Upper lobe of right lung (tissue), 1 donor: ENCODE results near the gene ITGA8. TPM values are rescaled to one million over a fixed set of nuclear protein-coding genes. Genes with fewer than 3 reads are reported as not detected.

Experiments used
- ATAC-seq: fragments of 200-7000 bp; cut with Tn5 transposase; one replicate; pipeline ENCODE4 v1.9.1; 2020; ENCODE audit warnings: mild to moderate bottlenecking, moderate library complexity
- DNase-seq: peaks from one replicate; pipeline ENCODE4 v3.0.0-alpha.2; 2020
- H3K27ac ChIP-seq: fragments of 200-600 bp; one replicate; pipeline ENCODE4 v1.8.0; 2022
- H3K27me3 ChIP-seq: fragments of 200-600 bp; one replicate; pipeline ENCODE4 v1.8.0; 2022; ENCODE audit warnings: mild to moderate bottlenecking
- H3K36me3 ChIP-seq: fragments of 200-600 bp; one replicate; pipeline ENCODE4 v1.8.0; 2022
- H3K4me1 ChIP-seq: fragments of 200-600 bp; one replicate; pipeline ENCODE4 v1.8.0; 2022
- H3K4me3 ChIP-seq: fragments of 200-600 bp; one replicate; pipeline ENCODE4 v1.8.0; 2022; ENCODE audit warnings: mild to moderate bottlenecking
- H3K9me3 ChIP-seq: fragments of 200-600 bp; one replicate; pipeline ENCODE4 v1.8.0; 2022
- intact Hi-C: fragments of 100-400 bp; cut with DNase I; formaldehyde crosslinking; loops from one replicate; pipeline ENCODE4 v1.11.0; 2022
- total RNA-seq: library from RNA; stranded (reverse); fragmentation: NEBNext Ultra II Directional; extraction: Animal tissue kit (Norgen Biotek cat#: 25700); gene quantifications from one replicate; pipeline ENCODE4 v1.2.1, GENCODE V29; 2021
- TF ChIP-seq, protein P1 (sequence below): fragments of 200-600 bp; IDR thresholded peaks from one replicate; pipeline ENCODE4 v1.8.0; 2022; ENCODE audit warnings: antibody characterized with exemption
- donor health status: DM: no; HTN: yes; CAD: no; lungs with severe emphysema.

The ITGA8 gene
- total RNA-seq, 1 donor from 2014 or later = 33.9 TPM

- H3K27ac ChIP-seq = no peak overlapping the region
- TF ChIP-seq, protein P1, sequence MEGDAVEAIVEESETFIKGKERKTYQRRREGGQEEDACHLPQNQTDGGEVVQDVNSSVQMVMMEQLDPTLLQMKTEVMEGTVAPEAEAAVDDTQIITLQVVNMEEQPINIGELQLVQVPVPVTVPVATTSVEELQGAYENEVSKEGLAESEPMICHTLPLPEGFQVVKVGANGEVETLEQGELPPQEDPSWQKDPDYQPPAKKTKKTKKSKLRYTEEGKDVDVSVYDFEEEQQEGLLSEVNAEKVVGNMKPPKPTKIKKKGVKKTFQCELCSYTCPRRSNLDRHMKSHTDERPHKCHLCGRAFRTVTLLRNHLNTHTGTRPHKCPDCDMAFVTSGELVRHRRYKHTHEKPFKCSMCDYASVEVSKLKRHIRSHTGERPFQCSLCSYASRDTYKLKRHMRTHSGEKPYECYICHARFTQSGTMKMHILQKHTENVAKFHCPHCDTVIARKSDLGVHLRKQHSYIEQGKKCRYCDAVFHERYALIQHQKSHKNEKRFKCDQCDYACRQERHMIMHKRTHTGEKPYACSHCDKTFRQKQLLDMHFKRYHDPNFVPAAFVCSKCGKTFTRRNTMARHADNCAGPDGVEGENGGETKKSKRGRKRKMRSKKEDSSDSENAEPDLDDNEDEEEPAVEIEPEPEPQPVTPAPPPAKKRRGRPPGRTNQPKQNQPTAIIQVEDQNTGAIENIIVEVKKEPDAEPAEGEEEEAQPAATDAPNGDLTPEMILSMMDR = no peak
- DNase-seq = no peak
- no peak for ATAC-seq
- no peaks in the 10 kb centered on the region for H3K9me3 ChIP-seq
- no peak overlapping the region for H3K4me3 ChIP-seq
- H3K4me1 ChIP-seq = peaks cover 5% of the 10 kb centered on the region
- no peaks in the 10 kb centered on the region for H3K36me3 ChIP-seq
- H3K27me3 ChIP-seq = peaks cover 7% of the 10 kb centered on the region
- intact Hi-C loops = loop anchor here (10.0 kb wide), 1 partner anchor 128 kb away; no protein-coding TSS in a partner anchor
Measured at GRCh38 chr10:15712883-15713282, 6.8 kb downstream of the ITGA8 start.

DNA sequence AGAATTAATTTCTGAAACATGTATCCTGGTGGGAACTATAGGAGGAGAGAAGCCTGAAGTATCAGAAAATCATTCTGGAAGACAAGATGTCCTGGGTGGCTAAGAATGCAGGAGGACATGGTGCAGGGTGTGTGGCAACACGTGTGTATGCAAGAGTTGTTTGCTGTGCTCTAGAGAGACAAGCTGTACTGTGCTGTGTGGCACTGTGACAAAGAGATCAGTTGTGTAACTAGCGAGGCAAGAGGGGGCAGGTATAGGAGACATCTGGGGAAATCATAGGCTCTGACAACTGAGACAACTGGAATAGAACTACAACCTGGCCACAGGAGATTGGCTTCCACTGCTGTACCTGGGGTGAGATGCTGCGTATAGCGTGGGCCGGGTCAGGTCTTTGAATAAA is 9.3 kb downstream of the ITGA8 start:
- H3K36me3 ChIP-seq = no peaks in the 10 kb centered on the region
- no peak for DNase-seq
- H3K27ac ChIP-seq = no peak overlapping the region
- TF ChIP-seq, protein P1 = no peak
- no peaks in the 10 kb centered on the region for H3K9me3 ChIP-seq
- peaks cover 5% of the 10 kb centered on the region for H3K4me1 ChIP-seq
- H3K4me3 ChIP-seq = no peak overlapping the region
- intact Hi-C loops = loop anchor here (10.0 kb wide), 1 partner anchor 126 kb away; no protein-coding TSS in a partner anchor
- H3K27me3 ChIP-seq = no peaks in the 10 kb centered on the region
- ATAC-seq = peak; percentile 92

GRCh38 chr10:15705298-15705697 is 14.4 kb downstream of the ITGA8 start:
- intact Hi-C loops = no loop called here
- Histone ChIP-seq H3K9me3 (no peaks in the 10 kb centered on the region), H3K27me3 (no peaks in the 10 kb centered on the region), H3K4me1 (peaks cover 5% of the 10 kb centered on the region), H3K27ac (no peak overlapping the region), H3K36me3 (no peaks in the 10 kb centered on the region), H3K4me3 (no peak overlapping the region)
- TF ChIP-seq, protein P1 = no peak
- no peak for ATAC-seq
- DNase-seq = no peak

DNA sequence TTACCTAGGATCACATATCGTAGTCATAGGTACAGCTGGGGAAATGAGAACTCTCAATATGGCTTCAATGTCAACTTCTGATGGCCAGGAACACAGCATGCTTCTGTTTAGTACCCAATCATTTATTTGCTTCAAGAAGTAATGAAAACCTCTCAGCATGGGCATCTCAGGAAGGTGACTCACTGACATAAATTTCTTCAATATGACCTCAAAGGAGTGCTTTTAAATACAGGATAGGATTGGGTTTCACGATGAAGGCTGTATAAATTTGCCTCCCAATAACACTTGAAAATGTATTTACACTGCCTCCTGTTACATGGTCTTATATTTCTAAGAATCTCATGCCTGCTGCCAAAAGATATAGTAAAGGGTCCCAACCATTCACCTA is 15.1 kb downstream of the ITGA8 start:
- intact Hi-C loops = no loop called here
- no peaks in the 10 kb centered on the region for H3K27me3 ChIP-seq
- H3K27ac ChIP-seq = no peak overlapping the region
- DNase-seq = no peak
- no peak overlapping the region for H3K4me3 ChIP-seq
- TF ChIP-seq, protein P1 = no peak
- ATAC-seq = no peak
- no peaks in the 10 kb centered on the region for H3K9me3 ChIP-seq
- H3K36me3 ChIP-seq = no peaks in the 10 kb centered on the region
- peaks cover 5% of the 10 kb centered on the region for H3K4me1 ChIP-seq

GRCh38 chr10:15703944-15704580 is 15.7 kb downstream of the ITGA8 start:
- DNase-seq (no peak), ATAC-seq (no peak)
- intact Hi-C loops = no loop called here
- H3K4me1 ChIP-seq = peaks cover 5% of the 10 kb centered on the region
- H3K27me3 ChIP-seq = no peaks in the 10 kb centered on the region
- no peak overlapping the region for H3K27ac ChIP-seq
- no peaks in the 10 kb centered on the region for H3K9me3 ChIP-seq
- H3K4me3 ChIP-seq = no peak overlapping the region
- TF ChIP-seq, protein P1 = no peak
- H3K36me3 ChIP-seq = no peaks in the 10 kb centered on the region
